GM12878 (cell line): Measurements from ENCODE around the gene UBE2O. TPM values are rescaled to one million over a fixed set of nuclear protein-coding genes. Genes with fewer than 3 reads are reported as not detected.

ENCODE experiments used
- polyA plus RNA-seq, 11 experiments: library from polyadenylated mRNA; depleted of rRNA in 4 of 11; unstranded in 6 of 11; stranded (reverse) in 5 of 11; fragments of >200 nt; fragmentation: Nextera tagmentation in 4 of 11; fragmentation: Illumina TruSeq in 1 of 11; extraction: Ambion mirVana in 4 of 11; extraction: Trizol in 1 of 11; gene quantifications; 1 replicate in 1 of 11; 2 replicates in 10 of 11; pipeline versions ENCODE4 v1.2.1 to v1.2.3, GENCODE V29; 2011 to 2016; ENCODE audit warnings: inconsistent platforms in 2 of 11, missing spikeins in 2 of 11, low read depth in 1 of 11
- total RNA-seq, 4 experiments: library from RNA; depleted of rRNA in 3 of 4; stranded (reverse); fragments of >200 nt in 3 of 4; fragmentation: Illumina TruSeq in 1 of 4; extraction: Trizol in 1 of 4; gene quantifications; 2 replicates each; pipeline versions ENCODE4 v1.2.1 to v1.2.3, GENCODE V29; 2013 to 2021

The UBE2O gene
- total and polyA plus RNA-seq, 10 of the 15 experiments (the other 5 are each of a cell fraction or from before 2014, with no cell fraction given), result 2.1 to 39.0 (median 14.1) TPM

Other genes with a start within 250 kb of the UBE2O start
Only the 7 nearest of the 11 such genes appear.
- 15.8 and 23.1 TPM in 2 replicates for gene PRPSAP1, start 99.2 kb downstream of the UBE2O start, total RNA-seq (2014; rRNA removed)
- 28.4 and 33.1 TPM in 2 replicates for gene PRPSAP1, start 99.2 kb downstream of the UBE2O start, total RNA-seq (2014; rRNA removed; fragmentation: Illumina TruSeq; extraction: Trizol)
- gene PRPSAP1, start 99.2 kb downstream of the UBE2O start, total RNA-seq (2021), result 46.5 and 55.0 TPM in 2 replicates
- gene PRPSAP1, start 99.2 kb downstream of the UBE2O start, polyA plus RNA-seq (2011; rRNA removed), result 80.1 and 84.2 TPM in 2 replicates
- gene PRPSAP1, start 99.2 kb downstream of the UBE2O start, polyA plus RNA-seq (2014; fragmentation: Illumina TruSeq; extraction: Trizol), result 44.3 and 50.0 TPM in 2 replicates
- 10 to 100 TPM; 26.9 to 34.7 TPM for gene PRPSAP1, start 99.2 kb downstream of the UBE2O start, polyA plus RNA-seq (2014; fragmentation: Nextera tagmentation; extraction: Ambion mirVana)
- gene PRPSAP1, start 99.2 kb downstream of the UBE2O start, polyA plus RNA-seq (2014; rRNA removed), result 38.5 and 42.4 TPM in 2 replicates
- 10 to 100 TPM; 52.5 to 56.5 TPM for gene PRPSAP1, start 99.2 kb downstream of the UBE2O start, polyA plus RNA-seq (2016; fragmentation: Nextera tagmentation; extraction: Ambion mirVana)
- gene SPHK1, start 68.5 kb downstream of the UBE2O start, total RNA-seq (2014; rRNA removed), result 1.1 and 2.0 TPM in 2 replicates
- gene SPHK1, start 68.5 kb downstream of the UBE2O start, total RNA-seq (2014; rRNA removed; fragmentation: Illumina TruSeq; extraction: Trizol), result 0.23 and 0.31 TPM in 2 replicates
- gene SPHK1, start 68.5 kb downstream of the UBE2O start, total RNA-seq (2021), result 0.77 and 1.3 TPM in 2 replicates
- gene SPHK1, start 68.5 kb downstream of the UBE2O start, polyA plus RNA-seq (2011; rRNA removed), result 0.30 and 0.31 TPM in 2 replicates
- 0.09 TPM in 1 of 2 replicates, not detected in the other for gene SPHK1, start 68.5 kb downstream of the UBE2O start, polyA plus RNA-seq (2014; fragmentation: Illumina TruSeq; extraction: Trizol)
- gene SPHK1, start 68.5 kb downstream of the UBE2O start, polyA plus RNA-seq (2014; fragmentation: Nextera tagmentation; extraction: Ambion mirVana), result not detected
- gene SPHK1, start 68.5 kb downstream of the UBE2O start, polyA plus RNA-seq (2014; rRNA removed), result 0.80 and 0.94 TPM in 2 replicates
- gene SPHK1, start 68.5 kb downstream of the UBE2O start, polyA plus RNA-seq (2016; fragmentation: Nextera tagmentation; extraction: Ambion mirVana), result under 1 TPM; 0.29 to 0.40 TPM
- gene AANAT, start 14.5 kb upstream of the UBE2O start, total RNA-seq (2014; rRNA removed), result not detected in 2 replicates
- gene AANAT, start 14.5 kb upstream of the UBE2O start, total RNA-seq (2014; rRNA removed; fragmentation: Illumina TruSeq; extraction: Trizol), result not detected in 2 replicates
- gene AANAT, start 14.5 kb upstream of the UBE2O start, total RNA-seq (2021), result 0.23 TPM in 1 of 2 replicates, not detected in the other
- not detected in 2 replicates for gene AANAT, start 14.5 kb upstream of the UBE2O start, polyA plus RNA-seq (2011; rRNA removed)
- gene AANAT, start 14.5 kb upstream of the UBE2O start, polyA plus RNA-seq (2014; fragmentation: Illumina TruSeq; extraction: Trizol), result not detected in 2 replicates
- gene AANAT, start 14.5 kb upstream of the UBE2O start, polyA plus RNA-seq (2014; fragmentation: Nextera tagmentation; extraction: Ambion mirVana), result not detected
- not detected in 2 replicates for gene AANAT, start 14.5 kb upstream of the UBE2O start, polyA plus RNA-seq (2014; rRNA removed)
- not detected for gene AANAT, start 14.5 kb upstream of the UBE2O start, polyA plus RNA-seq (2016; fragmentation: Nextera tagmentation; extraction: Ambion mirVana)
- 22.5 and 31.1 TPM in 2 replicates for gene RHBDF2, start 48.3 kb upstream of the UBE2O start, total RNA-seq (2014; rRNA removed)
- gene RHBDF2, start 48.3 kb upstream of the UBE2O start, total RNA-seq (2014; rRNA removed; fragmentation: Illumina TruSeq; extraction: Trizol), result 10.9 and 12.2 TPM in 2 replicates
- gene RHBDF2, start 48.3 kb upstream of the UBE2O start, total RNA-seq (2021), result 30.5 and 43.0 TPM in 2 replicates
- 2.0 and 6.5 TPM in 2 replicates for gene RHBDF2, start 48.3 kb upstream of the UBE2O start, polyA plus RNA-seq (2011; rRNA removed)
- gene RHBDF2, start 48.3 kb upstream of the UBE2O start, polyA plus RNA-seq (2014; fragmentation: Illumina TruSeq; extraction: Trizol), result 3.7 and 12.9 TPM in 2 replicates
- gene RHBDF2, start 48.3 kb upstream of the UBE2O start, polyA plus RNA-seq (2014; fragmentation: Nextera tagmentation; extraction: Ambion mirVana), result 1 to 10 TPM in 1 of 2 experiments, under 1 TPM in 1; 0.97 to 1.1 TPM
- gene RHBDF2, start 48.3 kb upstream of the UBE2O start, polyA plus RNA-seq (2014; rRNA removed), result 38.3 and 42.4 TPM in 2 replicates
- gene RHBDF2, start 48.3 kb upstream of the UBE2O start, polyA plus RNA-seq (2016; fragmentation: Nextera tagmentation; extraction: Ambion mirVana), result 10 to 100 TPM; 24.5 to 26.4 TPM
- 0.34 TPM in 1 of 2 replicates, not detected in the other for gene CYGB, start 84.6 kb upstream of the UBE2O start, total RNA-seq (2014; rRNA removed)
- not detected in 2 replicates for gene CYGB, start 84.6 kb upstream of the UBE2O start, total RNA-seq (2014; rRNA removed; fragmentation: Illumina TruSeq; extraction: Trizol)
- gene CYGB, start 84.6 kb upstream of the UBE2O start, total RNA-seq (2021), result not detected in 2 replicates
- not detected in 2 replicates for gene CYGB, start 84.6 kb upstream of the UBE2O start, polyA plus RNA-seq (2011; rRNA removed)
- gene CYGB, start 84.6 kb upstream of the UBE2O start, polyA plus RNA-seq (2014; fragmentation: Illumina TruSeq; extraction: Trizol), result not detected in 2 replicates
- not detected for gene CYGB, start 84.6 kb upstream of the UBE2O start, polyA plus RNA-seq (2014; fragmentation: Nextera tagmentation; extraction: Ambion mirVana)
- not detected in 2 replicates for gene CYGB, start 84.6 kb upstream of the UBE2O start, polyA plus RNA-seq (2014; rRNA removed)
- not detected for gene CYGB, start 84.6 kb upstream of the UBE2O start, polyA plus RNA-seq (2016; fragmentation: Nextera tagmentation; extraction: Ambion mirVana)
- gene PRCD, start 86.9 kb upstream of the UBE2O start, total RNA-seq (2014; rRNA removed), result 0.44 TPM in 1 of 2 replicates, not detected in the other
- gene PRCD, start 86.9 kb upstream of the UBE2O start, total RNA-seq (2014; rRNA removed; fragmentation: Illumina TruSeq; extraction: Trizol), result 0.18 TPM in 1 of 2 replicates, not detected in the other
- 0.37 and 0.95 TPM in 2 replicates for gene PRCD, start 86.9 kb upstream of the UBE2O start, total RNA-seq (2021)
- gene PRCD, start 86.9 kb upstream of the UBE2O start, polyA plus RNA-seq (2011; rRNA removed), result 0.22 and 0.49 TPM in 2 replicates
- not detected in 2 replicates for gene PRCD, start 86.9 kb upstream of the UBE2O start, polyA plus RNA-seq (2014; fragmentation: Illumina TruSeq; extraction: Trizol)
- under 1 TPM in 1 of 2 experiments, not detected in 1; 0.31 TPM for gene PRCD, start 86.9 kb upstream of the UBE2O start, polyA plus RNA-seq (2014; fragmentation: Nextera tagmentation; extraction: Ambion mirVana)
- gene PRCD, start 86.9 kb upstream of the UBE2O start, polyA plus RNA-seq (2014; rRNA removed), result 0.51 TPM in 1 of 2 replicates, not detected in the other
- gene PRCD, start 86.9 kb upstream of the UBE2O start, polyA plus RNA-seq (2016; fragmentation: Nextera tagmentation; extraction: Ambion mirVana), result under 1 TPM; 0.37 to 0.55 TPM
- gene ST6GALNAC2, start 132.7 kb upstream of the UBE2O start, total RNA-seq (2014; rRNA removed), result 0.23 TPM in 1 of 2 replicates, not detected in the other
- gene ST6GALNAC2, start 132.7 kb upstream of the UBE2O start, total RNA-seq (2014; rRNA removed; fragmentation: Illumina TruSeq; extraction: Trizol), result not detected in 2 replicates
- gene ST6GALNAC2, start 132.7 kb upstream of the UBE2O start, total RNA-seq (2021), result 0.13 and 0.41 TPM in 2 replicates
- 0.08 and 0.17 TPM in 2 replicates for gene ST6GALNAC2, start 132.7 kb upstream of the UBE2O start, polyA plus RNA-seq (2011; rRNA removed)
- gene ST6GALNAC2, start 132.7 kb upstream of the UBE2O start, polyA plus RNA-seq (2014; fragmentation: Illumina TruSeq; extraction: Trizol), result not detected in 2 replicates
- gene ST6GALNAC2, start 132.7 kb upstream of the UBE2O start, polyA plus RNA-seq (2014; fragmentation: Nextera tagmentation; extraction: Ambion mirVana), result not detected
- 0.18 TPM in 1 of 2 replicates, not detected in the other for gene ST6GALNAC2, start 132.7 kb upstream of the UBE2O start, polyA plus RNA-seq (2014; rRNA removed)
- gene ST6GALNAC2, start 132.7 kb upstream of the UBE2O start, polyA plus RNA-seq (2016; fragmentation: Nextera tagmentation; extraction: Ambion mirVana), result under 1 TPM in 1 of 2 experiments, not detected in 1; 0.24 TPM